Measurements from ENCODE around the gene SCARB1. TPM values are rescaled to one million over a fixed set of nuclear protein-coding genes. Genes with fewer than 3 reads are reported as not detected.

The SCARB1 gene
- polyA plus RNA-seq, 1 donor = 167 TPM

GRCh38 chr12:124852329-124852831 is 11.3 kb downstream of the SCARB1 start:
- DNase-seq = peak; percentile 97 to 99
- H3K4me3 ChIP-seq (ENCODE audit: low read length) = no peak overlapping the region
- H3K4me1 ChIP-seq (ENCODE audit: control insufficient read depth, insufficient read depth, low read length) = peaks cover 29% of the 10 kb centered on the region
- no peaks in the 10 kb centered on the region for H3K27me3 ChIP-seq (ENCODE audit: control insufficient read depth, insufficient read depth, low read length)
- peaks cover 13% of the 10 kb centered on the region for H3K36me3 ChIP-seq (ENCODE audit: control insufficient read depth, insufficient read depth, low read length)
- H3K27ac ChIP-seq (ENCODE audit: low read length) = peak overlapping the region; percentile 97
- WGBS (ENCODE audit: insufficient coverage, low lambda C conversion rate) = no CpG with 5 or more reads among the region's 13 CpGs
- H3K9me3 ChIP-seq (ENCODE audit: control insufficient read depth, low read depth, low read length) = no peaks in the 10 kb centered on the region

- peak; percentile 91 to 93 for DNase-seq
- Histone ChIP-seq H3K27ac (ENCODE audit: low read length) (peak overlapping the region; percentile 97), H3K36me3 (ENCODE audit: control insufficient read depth, insufficient read depth, low read length) (peaks cover 15% of the 10 kb centered on the region)
These were observed 12.3 kb downstream of the SCARB1 start for GRCh38 chr12:124851342-124851741.

GRCh38 chr12:124849382-124849781 is 14.3 kb downstream of the SCARB1 start:
- H3K4me1 ChIP-seq (ENCODE audit: control insufficient read depth, insufficient read depth, low read length) = peaks cover 29% of the 10 kb centered on the region
- no peak overlapping the region for H3K4me3 ChIP-seq (ENCODE audit: low read length)
- H3K9me3 ChIP-seq (ENCODE audit: control insufficient read depth, low read depth, low read length) = no peaks in the 10 kb centered on the region
- no peaks in the 10 kb centered on the region for H3K27me3 ChIP-seq (ENCODE audit: control insufficient read depth, insufficient read depth, low read length)
- peaks cover 10% of the 10 kb centered on the region for H3K36me3 ChIP-seq (ENCODE audit: control insufficient read depth, insufficient read depth, low read length)
- WGBS (ENCODE audit: insufficient coverage, low lambda C conversion rate) = 30% methylated on average over 2 of the region's 8 CpGs
- peak in 1 of 2 donors; percentile 40 for DNase-seq
- peak overlapping the region; percentile 24 for H3K27ac ChIP-seq (ENCODE audit: low read length)

More at GRCh38 chr12:124851342-124851741, 12.3 kb downstream of the SCARB1 start:
- no peaks in the 10 kb centered on the region for H3K27me3 ChIP-seq (ENCODE audit: control insufficient read depth, insufficient read depth, low read length)
- H3K4me1 ChIP-seq (ENCODE audit: control insufficient read depth, insufficient read depth, low read length) = peaks cover 29% of the 10 kb centered on the region
- no peak overlapping the region for H3K4me3 ChIP-seq (ENCODE audit: low read length)
- H3K9me3 ChIP-seq (ENCODE audit: control insufficient read depth, low read depth, low read length) = no peaks in the 10 kb centered on the region
- 42% methylated on average over 2 of the region's 8 CpGs for WGBS (ENCODE audit: insufficient coverage, low lambda C conversion rate)

- Histone ChIP-seq H3K27ac (ENCODE audit: low read length) (peak overlapping the region; percentile 24), H3K36me3 (ENCODE audit: control insufficient read depth, insufficient read depth, low read length) (peaks cover 12% of the 10 kb centered on the region), H3K9me3 (ENCODE audit: control insufficient read depth, low read depth, low read length) (no peaks in the 10 kb centered on the region), H3K27me3 (ENCODE audit: control insufficient read depth, insufficient read depth, low read length) (no peaks in the 10 kb centered on the region), H3K4me1 (ENCODE audit: control insufficient read depth, insufficient read depth, low read length) (peaks cover 29% of the 10 kb centered on the region), H3K4me3 (ENCODE audit: low read length) (no peak overlapping the region)
- WGBS (ENCODE audit: insufficient coverage, low lambda C conversion rate) = no CpG with 5 or more reads among the region's 17 CpGs
- DNase-seq = no peak
These were observed 14.9 kb downstream of the SCARB1 start for GRCh38 chr12:124848621-124849380.

GRCh38 chr12:124847113-124848074 is 16.3 kb downstream of the SCARB1 start:
- Histone ChIP-seq H3K4me3 (ENCODE audit: low read length) (no peak overlapping the region), H3K36me3 (ENCODE audit: control insufficient read depth, insufficient read depth, low read length) (peaks cover 13% of the 10 kb centered on the region), H3K4me1 (ENCODE audit: control insufficient read depth, insufficient read depth, low read length) (peaks cover 32% of the 10 kb centered on the region), H3K27ac (ENCODE audit: low read length) (no peak overlapping the region), H3K27me3 (ENCODE audit: control insufficient read depth, insufficient read depth, low read length) (no peaks in the 10 kb centered on the region), H3K9me3 (ENCODE audit: control insufficient read depth, low read depth, low read length) (no peaks in the 10 kb centered on the region)
- no peak for DNase-seq
- WGBS (ENCODE audit: insufficient coverage, low lambda C conversion rate) = 83% methylated on average over 1 of the region's 12 CpGs

- H3K4me1 ChIP-seq (ENCODE audit: control insufficient read depth, insufficient read depth, low read length) = peaks cover 33% of the 10 kb centered on the region
- H3K27ac ChIP-seq (ENCODE audit: low read length) = no peak overlapping the region
- peaks cover 13% of the 10 kb centered on the region for H3K36me3 ChIP-seq (ENCODE audit: control insufficient read depth, insufficient read depth, low read length)
- 73% methylated on average over 3 of the region's 37 CpGs for WGBS (ENCODE audit: insufficient coverage, low lambda C conversion rate)
- no peaks in the 10 kb centered on the region for H3K27me3 ChIP-seq (ENCODE audit: control insufficient read depth, insufficient read depth, low read length)
- H3K9me3 ChIP-seq (ENCODE audit: control insufficient read depth, low read depth, low read length) = no peaks in the 10 kb centered on the region
- H3K4me3 ChIP-seq (ENCODE audit: low read length) = no peak overlapping the region
- DNase-seq = no peak
These were observed 19.0 kb downstream of the SCARB1 start for GRCh38 chr12:124844411-124845397.

GRCh38 chr12:124842800-124843510 is 20.7 kb downstream of the SCARB1 start:
- no peak overlapping the region for H3K4me3 ChIP-seq (ENCODE audit: low read length)
- H3K27me3 ChIP-seq (ENCODE audit: control insufficient read depth, insufficient read depth, low read length) = no peaks in the 10 kb centered on the region
- H3K36me3 ChIP-seq (ENCODE audit: control insufficient read depth, insufficient read depth, low read length) = peaks cover 7% of the 10 kb centered on the region
- H3K4me1 ChIP-seq (ENCODE audit: control insufficient read depth, insufficient read depth, low read length) = peaks cover 30% of the 10 kb centered on the region
- H3K9me3 ChIP-seq (ENCODE audit: control insufficient read depth, low read depth, low read length) = no peaks in the 10 kb centered on the region
- 17% methylated on average over 2 of the region's 16 CpGs for WGBS (ENCODE audit: insufficient coverage, low lambda C conversion rate)
- H3K27ac ChIP-seq (ENCODE audit: low read length) = peak overlapping the region; percentile 63
- DNase-seq = peak in 1 of 2 donors; percentile 77

GRCh38 chr12:124842073-124842749 is 21.5 kb downstream of the SCARB1 start:
- WGBS (ENCODE audit: insufficient coverage, low lambda C conversion rate) = no CpG with 5 or more reads among the region's 14 CpGs
- Histone ChIP-seq H3K27me3 (ENCODE audit: control insufficient read depth, insufficient read depth, low read length) (no peaks in the 10 kb centered on the region), H3K4me1 (ENCODE audit: control insufficient read depth, insufficient read depth, low read length) (peaks cover 33% of the 10 kb centered on the region), H3K36me3 (ENCODE audit: control insufficient read depth, insufficient read depth, low read length) (peaks cover 7% of the 10 kb centered on the region), H3K4me3 (ENCODE audit: low read length) (no peak overlapping the region), H3K9me3 (ENCODE audit: control insufficient read depth, low read depth, low read length) (no peaks in the 10 kb centered on the region), H3K27ac (ENCODE audit: low read length) (peak overlapping the region; percentile 63)
- DNase-seq = no peak

- H3K9me3 ChIP-seq (ENCODE audit: control insufficient read depth, low read depth, low read length) = no peaks in the 10 kb centered on the region
- H3K4me1 ChIP-seq (ENCODE audit: control insufficient read depth, insufficient read depth, low read length) = peaks cover 33% of the 10 kb centered on the region
- DNase-seq = peak in 1 of 2 donors; percentile 76
- peaks cover 2% of the 10 kb centered on the region for H3K36me3 ChIP-seq (ENCODE audit: control insufficient read depth, insufficient read depth, low read length)
- H3K27me3 ChIP-seq (ENCODE audit: control insufficient read depth, insufficient read depth, low read length) = no peaks in the 10 kb centered on the region
- WGBS (ENCODE audit: insufficient coverage, low lambda C conversion rate) = no CpG with 5 or more reads among the region's 7 CpGs
- H3K4me3 ChIP-seq (ENCODE audit: low read length) = no peak overlapping the region
- H3K27ac ChIP-seq (ENCODE audit: low read length) = peak overlapping the region; percentile 63
These were observed 22.1 kb downstream of the SCARB1 start for GRCh38 chr12:124841558-124841945.

Measured in large intestine (tissue), 3 donors.